Measurements from ENCODE around the gene FUT3.
"Not testable (repeated sequence)": the region's sequence is repeated elsewhere in the genome, so short reads cannot be mapped to it uniquely, and the experiment has no call there.

- not testable (repeated sequence) for TF ChIP-seq POLR2AphosphoS5 (IDR thresholded peaks at IDR 0.05; ENCODE audit: low read depth, low read length); RAD21 (IDR thresholded peaks at IDR 0.05; ENCODE audit: low read length); TEAD4 (IDR thresholded peaks at IDR 0.05; ENCODE audit: borderline replicate concordance, insufficient read depth); CTCF (IDR thresholded peaks at IDR 0.05); YY1 (IDR thresholded peaks at IDR 0.05; ENCODE audit: low read depth); GATA2 (CRISPR knock-in tag; IDR thresholded peaks at IDR 0.05)
- TF ChIP-seq, protein P1, sequence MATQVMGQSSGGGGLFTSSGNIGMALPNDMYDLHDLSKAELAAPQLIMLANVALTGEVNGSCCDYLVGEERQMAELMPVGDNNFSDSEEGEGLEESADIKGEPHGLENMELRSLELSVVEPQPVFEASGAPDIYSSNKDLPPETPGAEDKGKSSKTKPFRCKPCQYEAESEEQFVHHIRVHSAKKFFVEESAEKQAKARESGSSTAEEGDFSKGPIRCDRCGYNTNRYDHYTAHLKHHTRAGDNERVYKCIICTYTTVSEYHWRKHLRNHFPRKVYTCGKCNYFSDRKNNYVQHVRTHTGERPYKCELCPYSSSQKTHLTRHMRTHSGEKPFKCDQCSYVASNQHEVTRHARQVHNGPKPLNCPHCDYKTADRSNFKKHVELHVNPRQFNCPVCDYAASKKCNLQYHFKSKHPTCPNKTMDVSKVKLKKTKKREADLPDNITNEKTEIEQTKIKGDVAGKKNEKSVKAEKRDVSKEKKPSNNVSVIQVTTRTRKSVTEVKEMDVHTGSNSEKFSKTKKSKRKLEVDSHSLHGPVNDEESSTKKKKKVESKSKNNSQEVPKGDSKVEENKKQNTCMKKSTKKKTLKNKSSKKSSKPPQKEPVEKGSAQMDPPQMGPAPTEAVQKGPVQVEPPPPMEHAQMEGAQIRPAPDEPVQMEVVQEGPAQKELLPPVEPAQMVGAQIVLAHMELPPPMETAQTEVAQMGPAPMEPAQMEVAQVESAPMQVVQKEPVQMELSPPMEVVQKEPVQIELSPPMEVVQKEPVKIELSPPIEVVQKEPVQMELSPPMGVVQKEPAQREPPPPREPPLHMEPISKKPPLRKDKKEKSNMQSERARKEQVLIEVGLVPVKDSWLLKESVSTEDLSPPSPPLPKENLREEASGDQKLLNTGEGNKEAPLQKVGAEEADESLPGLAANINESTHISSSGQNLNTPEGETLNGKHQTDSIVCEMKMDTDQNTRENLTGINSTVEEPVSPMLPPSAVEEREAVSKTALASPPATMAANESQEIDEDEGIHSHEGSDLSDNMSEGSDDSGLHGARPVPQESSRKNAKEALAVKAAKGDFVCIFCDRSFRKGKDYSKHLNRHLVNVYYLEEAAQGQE (IDR thresholded peaks at IDR 0.05; ENCODE audit: low read depth, low read length) = not testable (repeated sequence)
These were observed 3.9 kb upstream of the FUT3 start for GRCh38 chr19:5855151-5855550.
